GM03348 (cell line): ENCODE results near the gene TSGA10IP.
A peak's percentile ranks its signal among the peaks of the same experiment; 100 is the strongest.

Experiments
- DNase-seq: peaks from one replicate; pipeline ENCODE4 v3.0.0; 2012; ENCODE audit warnings: low spot score

The TSGA10IP gene

GRCh38 chr11:65918211-65919140 is 26.8 kb upstream of the TSGA10IP start, which contains the start of gene C11orf68:
Gene C11orf68 (minus strand): TSS chr11:65919062. CDS start chr11:65919031, 31 bp downstream.
- DNase-seq = no peak

DNA sequence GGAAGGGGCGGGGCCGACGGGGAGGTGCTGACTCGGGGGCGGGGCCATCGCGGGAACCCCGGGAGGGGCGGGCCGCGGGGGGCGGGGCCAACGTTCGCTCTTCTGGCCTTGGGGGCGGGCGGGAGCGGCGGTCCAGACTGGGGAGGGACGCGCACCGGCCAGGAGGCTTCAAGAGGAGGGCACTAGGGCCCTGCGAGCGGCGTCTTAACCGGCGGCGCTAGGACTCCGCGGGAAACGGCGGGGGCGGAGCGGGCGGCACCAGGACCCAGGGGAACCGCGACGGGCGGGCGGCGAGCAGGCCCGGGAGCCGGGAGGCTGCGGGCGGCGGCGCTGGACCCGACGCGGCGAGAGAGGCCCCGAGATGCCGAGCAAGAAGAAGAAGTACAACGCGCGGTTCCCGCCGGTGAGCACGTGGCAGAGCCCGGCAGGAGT is 26.1 kb upstream of the TSGA10IP start, which contains the start of gene DRAP1:
DRAP1 (plus strand) TSS at position 286 of the 432 bp plus-strand sequence; CDS start at position 362, 76 bp downstream.
- peak; percentile 99 for DNase-seq

DNA sequence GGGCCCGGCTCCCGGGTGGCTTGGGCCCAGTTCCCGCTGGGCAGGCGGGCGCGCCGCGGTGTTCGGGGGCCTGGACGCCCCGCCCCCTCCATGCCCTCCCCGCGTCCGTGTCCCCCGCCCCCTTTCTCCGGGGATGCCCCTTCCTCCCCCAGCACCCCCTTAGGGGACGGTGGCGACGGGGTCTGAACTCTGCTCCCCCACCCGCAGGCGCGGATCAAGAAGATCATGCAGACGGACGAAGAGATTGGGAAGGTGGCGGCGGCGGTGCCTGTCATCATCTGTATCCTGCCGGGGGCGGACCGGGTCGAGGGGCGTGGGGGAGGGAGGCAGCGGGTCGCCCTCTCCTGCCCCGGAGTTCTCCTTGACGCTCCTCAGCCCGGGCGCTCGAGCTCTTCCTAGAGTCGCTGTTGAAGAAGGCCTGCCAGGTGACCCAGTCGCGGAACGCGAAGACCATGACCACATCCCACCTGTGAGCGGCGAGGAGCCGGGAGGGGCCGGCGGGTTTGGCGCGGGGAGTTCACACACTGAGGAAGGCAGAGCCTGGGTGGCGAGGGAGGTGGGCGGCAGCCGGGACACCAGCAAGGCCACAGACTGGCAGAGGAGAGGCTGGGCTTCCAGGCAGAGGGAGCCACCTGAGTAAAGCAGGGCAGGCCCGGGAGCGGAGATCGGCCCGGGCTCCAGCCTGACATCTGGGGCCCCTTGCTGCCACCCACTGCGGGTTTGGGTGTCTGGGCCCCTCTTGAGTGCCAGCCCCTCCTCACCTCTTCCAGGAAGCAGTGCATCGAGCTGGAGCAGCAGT is 25.5 kb upstream of the TSGA10IP start:
- DNase-seq = peak; percentile 84

GRCh38 chr11:65920372-65920802 is 24.9 kb upstream of the TSGA10IP start:
- peak; percentile 19 for DNase-seq

DNA sequence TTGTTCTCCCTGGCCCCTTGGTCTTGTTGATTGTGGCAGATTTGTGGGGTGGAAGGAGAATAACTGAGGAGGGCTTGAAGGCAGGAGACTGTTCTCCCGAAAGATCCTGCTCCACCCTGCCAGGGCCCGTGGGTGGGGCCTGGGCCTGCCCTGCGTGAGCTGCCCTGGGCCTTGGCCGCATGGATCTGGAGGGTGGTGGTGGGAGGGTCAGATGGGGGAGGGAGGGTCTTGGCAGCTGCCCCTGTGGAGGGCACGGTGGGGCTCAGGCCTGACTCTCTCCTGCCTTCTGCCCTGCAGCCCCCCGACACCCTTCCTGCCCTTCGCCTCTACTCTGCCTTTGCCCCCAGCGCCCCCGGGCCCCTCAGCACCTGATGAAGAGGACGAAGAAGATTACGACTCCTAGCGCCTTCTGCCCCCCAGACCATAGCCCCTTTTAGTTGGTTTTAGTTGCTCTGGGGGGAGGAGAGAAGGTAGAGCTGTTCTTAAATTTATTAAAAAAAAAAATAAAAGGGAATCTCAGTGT is 24.2 kb upstream of the TSGA10IP start:
- DNase-seq = peak; percentile 34

- DNase-seq = no peak
Observed at GRCh38 chr11:65921876-65922275, 23.4 kb upstream of the TSGA10IP start.

GRCh38 chr11:65922565-65922964 is 22.7 kb upstream of the TSGA10IP start:
- no peak for DNase-seq

DNA sequence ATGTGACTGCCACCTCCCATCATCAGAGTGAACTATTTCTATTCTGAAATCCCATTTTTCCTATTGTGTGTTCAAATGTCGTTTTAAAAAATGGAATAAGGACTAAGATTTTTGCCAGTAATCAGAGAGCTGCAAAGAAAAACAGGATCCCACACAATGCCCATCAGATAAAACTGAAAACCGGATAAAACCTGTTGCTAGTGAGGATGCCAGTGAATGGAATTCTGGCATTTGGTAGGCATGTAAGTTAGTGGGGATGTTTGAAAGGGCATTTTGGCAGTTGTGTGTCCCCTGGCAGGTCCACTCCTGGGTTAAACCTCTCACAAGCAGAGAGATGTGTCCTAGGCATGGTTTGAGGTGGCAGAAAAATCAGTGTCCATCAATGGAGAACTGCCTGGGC is 19.9 kb upstream of the TSGA10IP start:
- DNase-seq = no peak

GRCh38 chr11:65927904-65928397 is 17.3 kb upstream of the TSGA10IP start:
- DNase-seq = no peak

GRCh38 chr11:65928667-65929066 is 16.6 kb upstream of the TSGA10IP start:
- no peak for DNase-seq

GRCh38 chr11:65931773-65932557 is 13.3 kb upstream of the TSGA10IP start:
- DNase-seq = no peak

- peak; percentile 29 for DNase-seq
Observed at GRCh38 chr11:65932558-65932919, 12.7 kb upstream of the TSGA10IP start.

DNA sequence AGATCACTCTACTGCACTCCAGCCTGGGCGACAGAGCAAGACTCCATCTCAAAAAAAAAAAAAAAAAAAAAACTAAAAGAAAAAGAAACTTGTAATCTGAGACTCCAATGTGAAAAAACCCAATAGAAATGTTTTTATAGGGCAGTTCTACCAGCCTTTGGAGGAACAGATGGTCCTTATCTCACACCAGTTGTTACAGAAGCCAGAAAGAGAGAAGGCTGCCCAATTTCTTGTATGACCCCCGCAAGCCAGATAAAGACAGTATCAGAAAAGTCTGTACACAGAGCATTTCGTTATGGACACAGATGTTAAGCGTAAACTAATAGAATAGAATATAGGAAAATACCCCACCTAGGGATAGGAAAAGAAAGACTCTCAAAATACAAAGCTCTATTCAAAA is 11.3 kb upstream of the TSGA10IP start:
- DNase-seq = no peak

GRCh38 chr11:65937766-65938165 is 7.5 kb upstream of the TSGA10IP start:
- no peak for DNase-seq

GRCh38 chr11:65941720-65942310 is 3.5 kb upstream of the TSGA10IP start:
- no peak for DNase-seq

- no peak for DNase-seq
Observed at GRCh38 chr11:65942531-65942930, 2.7 kb upstream of the TSGA10IP start.

GRCh38 chr11:65944191-65944590 is 1.1 kb upstream of the TSGA10IP start:
- no peak for DNase-seq

GRCh38 chr11:65944767-65945166 is 513 bp upstream of the TSGA10IP start:
- DNase-seq = no peak

DNA sequence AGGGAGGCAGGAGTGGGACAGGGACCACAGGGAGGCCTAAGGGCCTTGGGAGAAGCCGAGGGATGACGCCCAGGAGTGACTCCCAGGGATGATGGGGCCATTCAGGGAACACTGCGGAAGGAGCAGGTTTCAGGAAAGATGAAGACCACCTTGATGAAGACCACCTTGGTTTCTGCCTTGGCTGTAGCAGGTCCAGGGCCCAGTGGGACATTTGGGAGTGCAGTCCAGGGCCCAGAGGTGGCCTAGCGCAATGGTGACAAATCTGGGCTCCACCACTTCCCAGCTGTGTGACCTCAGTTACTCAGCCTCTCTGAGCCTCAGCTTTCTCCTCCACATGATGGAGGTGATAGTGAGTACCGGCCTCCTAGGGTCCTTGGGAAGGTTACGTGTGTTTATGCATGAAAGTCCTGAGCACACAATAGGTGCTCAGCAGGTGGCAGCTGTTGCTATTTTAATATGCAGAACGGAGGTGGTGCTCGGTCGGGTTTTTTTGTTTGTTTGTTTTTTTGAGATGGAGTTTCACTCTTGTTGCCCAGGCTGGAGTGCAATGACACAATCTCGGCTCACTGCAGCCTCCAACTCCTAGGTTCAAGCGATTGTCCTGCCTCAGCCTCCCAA is 770 bp downstream of the TSGA10IP start:
- DNase-seq = no peak

DNA sequence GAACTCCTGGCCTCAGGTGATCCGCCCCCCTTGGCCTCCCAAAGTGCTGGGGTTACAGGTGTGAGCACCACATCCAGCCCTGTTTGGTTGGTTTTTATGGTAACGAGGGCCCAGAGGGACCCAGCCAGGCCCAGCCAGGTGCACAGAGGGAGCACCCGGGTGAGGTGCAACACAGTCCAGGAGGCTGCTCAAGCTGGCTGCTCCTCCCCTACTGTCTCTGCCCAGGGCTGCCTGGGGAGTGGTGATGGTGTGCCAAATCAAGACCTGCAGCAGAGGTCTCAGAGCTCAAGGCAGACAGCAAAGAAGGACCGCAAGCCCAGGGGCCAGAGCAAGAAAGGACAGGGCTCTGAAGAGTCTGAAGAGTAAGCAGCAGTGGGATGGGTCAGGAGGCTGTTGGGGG is 1.4 kb downstream of the TSGA10IP start:
- no peak for DNase-seq

GRCh38 chr11:65947133-65947532 is 1.9 kb downstream of the TSGA10IP start:
- DNase-seq = no peak
